ENCODE measurements around the gene ANAPC2. TPM values are rescaled to one million over a fixed set of nuclear protein-coding genes. Genes with fewer than 3 reads are reported as not detected.

Gene ANAPC2
- total RNA-seq, 1 donor from 2014 or later = 58.2 TPM

- H3K9me3 ChIP-seq = no peaks in the 10 kb centered on the region
- DNase-seq (no peak), ATAC-seq (no peak)
- H3K4me3 ChIP-seq = no peak overlapping the region
- H3K27me3 ChIP-seq (ENCODE audit: low read depth) = peaks cover 60% of the 10 kb centered on the region
- no peak overlapping the region for H3K27ac ChIP-seq
- no peak for TF ChIP-seq CTCF (IDR thresholded peaks at IDR 0.05)
- H3K36me3 ChIP-seq = no peaks in the 10 kb centered on the region
- intact Hi-C loops (cut with DNase I) = no loop called here
- peaks cover 16% of the 10 kb centered on the region for H3K4me1 ChIP-seq
Observed at GRCh38 chr9:137231372-137232039, 43.1 kb upstream of the ANAPC2 start.

- Histone ChIP-seq H3K36me3 (no peaks in the 10 kb centered on the region), H3K27me3 (ENCODE audit: low read depth) (peaks cover 60% of the 10 kb centered on the region), H3K4me3 (no peak within 1 kb of the TSS), H3K9me3 (no peaks in the 10 kb centered on the region), H3K27ac (no peak within 1 kb of the TSS), H3K4me1 (peaks cover 13% of the 10 kb centered on the region)
- intact Hi-C loops (cut with DNase I) = no loop called here
- DNase-seq (no peak), ATAC-seq (no peak)
- TF ChIP-seq CTCF (IDR thresholded peaks at IDR 0.05) = no peak
Observed at GRCh38 chr9:137230705-137231371, 42.5 kb upstream of the ANAPC2 start, which contains the start of gene SLC34A3. SLC34A3 (plus strand) TSS chr9:137230901; CDS start chr9:137231703, 802 bp downstream.

- no peaks in the 10 kb centered on the region for H3K36me3 ChIP-seq
- no peak for DNase-seq
- peaks cover 60% of the 10 kb centered on the region for H3K27me3 ChIP-seq (ENCODE audit: low read depth)
- H3K9me3 ChIP-seq = no peaks in the 10 kb centered on the region
- intact Hi-C loops (cut with DNase I) = no loop called here
- peaks cover 13% of the 10 kb centered on the region for H3K4me1 ChIP-seq
- H3K27ac ChIP-seq = no peak overlapping the region
- no peak for TF ChIP-seq CTCF (IDR thresholded peaks at IDR 0.05)
- H3K4me3 ChIP-seq = no peak overlapping the region
- no peak for ATAC-seq
Observed at GRCh38 chr9:137229903-137230704, 41.7 kb upstream of the ANAPC2 start.

- Histone ChIP-seq H3K36me3 (no peaks in the 10 kb centered on the region), H3K9me3 (no peaks in the 10 kb centered on the region), H3K4me3 (no peak overlapping the region), H3K27me3 (ENCODE audit: low read depth) (peaks cover 53% of the 10 kb centered on the region), H3K4me1 (peaks cover 17% of the 10 kb centered on the region), H3K27ac (no peak overlapping the region)
- no peak for TF ChIP-seq CTCF (IDR thresholded peaks at IDR 0.05)
- intact Hi-C loops (cut with DNase I) = no loop called here
- no peak for DNase-seq
- ATAC-seq = no peak
Observed at GRCh38 chr9:137228968-137229896, 40.9 kb upstream of the ANAPC2 start.

GRCh38 chr9:137228506-137228967 lies 40.2 kb upstream of the ANAPC2 start:
- H3K4me3 ChIP-seq = no peak overlapping the region
- H3K9me3 ChIP-seq = no peaks in the 10 kb centered on the region
- H3K27ac ChIP-seq = no peak overlapping the region
- ATAC-seq (no peak), DNase-seq (no peak)
- intact Hi-C loops (cut with DNase I) = no loop called here
- TF ChIP-seq CTCF (IDR thresholded peaks at IDR 0.05) = no peak
- peaks cover 21% of the 10 kb centered on the region for H3K4me1 ChIP-seq
- peaks cover 49% of the 10 kb centered on the region for H3K27me3 ChIP-seq (ENCODE audit: low read depth)
- H3K36me3 ChIP-seq = no peaks in the 10 kb centered on the region
